Ovary (tissue), 9 donors: ENCODE data around the gene PRPS1. TPM values are rescaled to one million over a fixed set of nuclear protein-coding genes. Genes with fewer than 3 reads are reported as not detected.

ENCODE experiments used
- DNase-seq, 5 donors: peaks; one replicate each; pipeline ENCODE4 v3.0.0-alpha.2; 2019 to 2020
- H3K27ac ChIP-seq, 2 donors: fragments of 200-600 bp; one replicate each; pipeline versions ENCODE4 v1.5.1 to v1.8.0; 2019 to 2022
- H3K27me3 ChIP-seq: fragments of 200-600 bp; one replicate; pipeline ENCODE4 v1.8.0; 2022
- H3K36me3 ChIP-seq: fragments of 200-600 bp; sonication (generic); one replicate; pipeline ENCODE4 v1.5.1; 2019
- H3K4me1 ChIP-seq: one replicate; pipeline ENCODE4 v1.8.1; 2013; ENCODE audit warnings: mild to moderate bottlenecking, moderate library complexity; ENCODE audit not compliant: insufficient read depth
- H3K4me3 ChIP-seq: fragments of 200-600 bp; sonication (generic); one replicate; pipeline ENCODE4 v1.5.1; 2017
- H3K9me3 ChIP-seq, 2 donors: fragments of 200-600 bp in 1 of 2; sonication (generic) in 1 of 2; one replicate each; pipeline versions ENCODE4 v1.5.1 to v1.8.1; 2013 to 2019; ENCODE audit warnings: mild to moderate bottlenecking in 1 of 2, moderate library complexity in 1 of 2
- CTCF ChIP-seq, 3 donors: fragments of 450-650 bp in 2 of 3; fragments of 200-600 bp in 1 of 3; IDR thresholded peaks; one replicate each; pipeline versions ENCODE4 v1.5.1 to v1.8.0; 2016 to 2022; ENCODE audit warnings: antibody characterized with exemption in 3 of 3, mild to moderate bottlenecking in 1 of 3
- EP300 ChIP-seq: sonication (generic); formaldehyde crosslinking; IDR thresholded peaks from one replicate; pipeline ENCODE4 v1.6.1; 2017; ENCODE audit warnings: antibody characterized with exemption
- POLR2A ChIP-seq: fragments of 450-650 bp; IDR thresholded peaks from one replicate; pipeline ENCODE4 v1.6.1; 2017; ENCODE audit warnings: antibody characterized with exemption, mild to moderate bottlenecking, moderate library complexity
- WGBS, 3 donors: extraction: QIAGEN DNeasy Blood & Tissue Kit in 1 of 3; methylation state at CpG; one replicate each; pipeline versions ENCODE4 v1.1.5 to v1.1.7; 2013 to 2017; 5-methylcytosine and 5-hydroxymethylcytosine counted together
- intact Hi-C, 4 donors: fragments of 100-400 bp; cut with DNase I; formaldehyde crosslinking; loops; one replicate each; pipeline versions ENCODE4 v1.11.0 to v1.15.1; 2022 to 2023
- polyA plus RNA-seq, 2 donors: library from polyadenylated mRNA; stranded (reverse); fragments of 200-250 nt in 1 of 2; fragments of 350-450 nt in 1 of 2; fragmentation: Illumina TruSeq in 1 of 2; extraction: RNeasy Lipid Tissue Mini Kit (QIAGEN cat#74804) in 1 of 2; gene quantifications; one replicate each; pipeline ENCODE4 v1.2.3, GENCODE V29; 2013 to 2014
- total RNA-seq, 7 donors: library from RNA; depleted of rRNA in 2 of 7; stranded (reverse); fragments of >200 nt in 2 of 7; fragmentation: NEBNext Ultra II Directional in 3 of 7; extraction: Animal tissue kit (Norgen Biotek cat#: 25700) in 3 of 7; gene quantifications; one replicate each; pipeline versions ENCODE4 v1.1.0 to v1.2.4, GENCODE V29; 2016 to 2023
- donor health status: DM: no; HTN: no; CAD: no; lungs with moderate emphysema.
- donor health status: DM: no; HTN: no; CAD: no.
- donor health status: Bipolar disorder and iron deficiency.
- donor health status: DM: yes; HTN: yes; CAD: no.
- donor health status: DM: no; HTN: no; CAD: no.
- donor health status: DM: yes; HTN: yes; CAD: no.

Gene PRPS1
- total and polyA plus RNA-seq, 9 donors = 19.6 to 72.3 (median 32.8) TPM

GRCh38 chrX:107624893-107625292 lies 3.4 kb upstream of the PRPS1 start:
- Histone ChIP-seq H3K9me3 (no peaks in the 10 kb centered on the region), H3K27me3 (no peaks in the 10 kb centered on the region), H3K4me1 (no peaks in the 10 kb centered on the region), H3K36me3 (no peaks in the 10 kb centered on the region), H3K27ac (no peak overlapping the region), H3K4me3 (no peak overlapping the region)
- intact Hi-C loops = no loop called here
- no peak for TF ChIP-seq POLR2A
- no peak for TF ChIP-seq CTCF (IDR thresholded peaks at IDR 0.05)
- TF ChIP-seq EP300 = no peak
- 86 to 88% (median 88%) methylated on average over 2 of the region's 2 CpGs for WGBS, 3 donors
- no peak for DNase-seq

GRCh38 chrX:107625739-107626138 lies 2.6 kb upstream of the PRPS1 start:
- intact Hi-C loops = no loop called here
- DNase-seq = no peak
- WGBS, 3 donors = 69 to 71% (median 70%) methylated on average over 5 of the region's 5 CpGs

GRCh38 chrX:107626481-107626880 lies 1.8 kb upstream of the PRPS1 start:
- intact Hi-C loops = no loop called here
- Histone ChIP-seq H3K27ac (no peak overlapping the region), H3K4me3 (no peak overlapping the region), H3K4me1 (no peaks in the 10 kb centered on the region), H3K36me3 (no peaks in the 10 kb centered on the region), H3K27me3 (no peaks in the 10 kb centered on the region), H3K9me3 (no peaks in the 10 kb centered on the region)
- no peak for TF ChIP-seq POLR2A
- no peak for TF ChIP-seq EP300
- no peak for TF ChIP-seq CTCF (IDR thresholded peaks at IDR 0.05)
- no peak for DNase-seq
- WGBS, 3 donors = 82 to 86% (median 84%) methylated on average over 12 of the region's 12 CpGs

More at GRCh38 chrX:107625739-107626138, 2.6 kb upstream of the PRPS1 start:
- TF ChIP-seq EP300 = no peak
- TF ChIP-seq CTCF (IDR thresholded peaks at IDR 0.05) = no peak
- no peak for TF ChIP-seq POLR2A
- no peaks in the 10 kb centered on the region for H3K9me3 ChIP-seq
- H3K36me3 ChIP-seq = no peaks in the 10 kb centered on the region
- H3K27me3 ChIP-seq = no peaks in the 10 kb centered on the region
- H3K27ac ChIP-seq = no peak overlapping the region
- no peak overlapping the region for H3K4me3 ChIP-seq
- H3K4me1 ChIP-seq = no peaks in the 10 kb centered on the region

- Histone ChIP-seq H3K27ac (no peak overlapping the region), H3K4me3 (no peak overlapping the region), H3K4me1 (no peaks in the 10 kb centered on the region), H3K9me3 (no peaks in the 10 kb centered on the region), H3K36me3 (no peaks in the 10 kb centered on the region), H3K27me3 (no peaks in the 10 kb centered on the region)
- no peak for DNase-seq
- WGBS, 3 donors = 66 to 78% (median 74%) methylated on average over 2 of the region's 2 CpGs
- intact Hi-C loops = no loop called here
- TF ChIP-seq POLR2A (no peak), CTCF (IDR thresholded peaks at IDR 0.05) (no peak), EP300 (no peak)
Observed at GRCh38 chrX:107626916-107627315, 1.4 kb upstream of the PRPS1 start.
